Measurements from ENCODE around the gene UGT2B7. TPM values are rescaled to one million over a fixed set of nuclear protein-coding genes. Genes with fewer than 3 reads are reported as not detected.

UGT2B7 gene
- total and polyA plus RNA-seq, 4 donors = 0.14 to 13.5 (median 1.3) TPM

DNA sequence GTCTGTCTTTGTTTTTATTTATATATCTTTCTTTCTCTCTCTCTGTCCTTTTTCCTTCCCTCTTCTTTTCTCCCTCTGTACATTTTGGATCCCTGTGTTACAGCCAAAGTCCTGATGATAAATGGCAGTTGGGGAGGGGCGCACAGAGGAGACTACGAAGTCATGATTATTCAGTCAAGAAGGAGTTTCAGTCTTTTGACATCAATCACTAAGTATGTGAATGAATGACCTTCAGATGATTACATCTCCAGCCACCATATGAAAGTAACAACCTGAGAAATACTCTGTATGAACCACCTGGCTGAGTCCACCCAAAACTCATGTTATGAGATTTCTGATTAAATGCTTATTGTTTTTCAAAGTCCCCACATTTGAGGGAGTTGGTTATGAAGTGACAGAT is 45.0 kb downstream of the UGT2B7 start:
- DNase-seq (no peak), ATAC-seq (ENCODE audit: insufficient read depth, low FRiP score) (no peak)
- TF ChIP-seq, protein P1, sequence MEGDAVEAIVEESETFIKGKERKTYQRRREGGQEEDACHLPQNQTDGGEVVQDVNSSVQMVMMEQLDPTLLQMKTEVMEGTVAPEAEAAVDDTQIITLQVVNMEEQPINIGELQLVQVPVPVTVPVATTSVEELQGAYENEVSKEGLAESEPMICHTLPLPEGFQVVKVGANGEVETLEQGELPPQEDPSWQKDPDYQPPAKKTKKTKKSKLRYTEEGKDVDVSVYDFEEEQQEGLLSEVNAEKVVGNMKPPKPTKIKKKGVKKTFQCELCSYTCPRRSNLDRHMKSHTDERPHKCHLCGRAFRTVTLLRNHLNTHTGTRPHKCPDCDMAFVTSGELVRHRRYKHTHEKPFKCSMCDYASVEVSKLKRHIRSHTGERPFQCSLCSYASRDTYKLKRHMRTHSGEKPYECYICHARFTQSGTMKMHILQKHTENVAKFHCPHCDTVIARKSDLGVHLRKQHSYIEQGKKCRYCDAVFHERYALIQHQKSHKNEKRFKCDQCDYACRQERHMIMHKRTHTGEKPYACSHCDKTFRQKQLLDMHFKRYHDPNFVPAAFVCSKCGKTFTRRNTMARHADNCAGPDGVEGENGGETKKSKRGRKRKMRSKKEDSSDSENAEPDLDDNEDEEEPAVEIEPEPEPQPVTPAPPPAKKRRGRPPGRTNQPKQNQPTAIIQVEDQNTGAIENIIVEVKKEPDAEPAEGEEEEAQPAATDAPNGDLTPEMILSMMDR (IDR thresholded peaks at IDR 0.05; ENCODE audit: control extremely low read depth, extremely low read depth) = no peak
- Histone ChIP-seq H3K9me3 (ENCODE audit: control insufficient read depth in 4 of 4, insufficient read depth in 3 of 4, low read length in 3 of 4) (no peaks in the 10 kb centered on the region), H3K27ac (ENCODE audit: low read depth in 1 of 2, low read length in 1 of 2) (no peak overlapping the region), H3K4me3 (no peak overlapping the region), H3K27me3 (ENCODE audit: control insufficient read depth in 3 of 3, insufficient read depth in 3 of 3, low read length in 2 of 3) (no peaks in the 10 kb centered on the region), H3K9ac (ENCODE audit: insufficient read depth in 1 of 2, low read length in 2 of 2) (no peak overlapping the region), H3K36me3 (ENCODE audit: control insufficient read depth in 4 of 4, insufficient read depth in 4 of 4, low read length in 4 of 4) (no peaks in the 10 kb centered on the region), H3K4me1 (ENCODE audit: control insufficient read depth in 5 of 5, insufficient read depth in 5 of 5, low read length in 5 of 5) (no peaks in the 10 kb centered on the region)
- 63 to 81% methylated on average over 2 of the region's 2 CpGs for WGBS, 2 donors

DNA sequence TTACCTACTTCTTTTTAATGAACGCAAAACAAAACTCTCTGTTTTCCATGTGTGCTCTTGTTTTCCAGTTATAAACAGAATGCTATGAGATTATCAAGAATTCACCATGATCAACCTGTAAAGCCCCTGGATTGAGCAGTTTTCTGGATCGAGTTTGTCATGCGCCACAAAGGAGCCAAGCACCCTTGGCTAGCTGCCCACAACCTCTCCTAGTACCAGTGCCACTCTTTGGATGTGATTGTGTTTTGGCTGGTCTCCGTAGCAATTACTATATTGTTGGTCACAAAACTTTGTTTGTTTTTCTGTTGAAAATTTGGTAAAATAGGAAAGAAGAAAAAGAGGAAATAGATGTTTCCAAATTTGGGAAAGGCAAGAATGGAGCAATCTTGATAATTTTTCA is 51.1 kb downstream of the UGT2B7 start:
- Histone ChIP-seq H3K27ac (ENCODE audit: low read depth in 1 of 2, low read length in 1 of 2) (no peak overlapping the region), H3K27me3 (ENCODE audit: control insufficient read depth in 3 of 3, insufficient read depth in 3 of 3, low read length in 2 of 3) (no peaks in the 10 kb centered on the region), H3K9ac (ENCODE audit: insufficient read depth in 1 of 2, low read length in 2 of 2) (no peak overlapping the region), H3K9me3 (ENCODE audit: control insufficient read depth in 4 of 4, insufficient read depth in 3 of 4, low read length in 3 of 4) (no peaks in the 10 kb centered on the region), H3K4me3 (no peak overlapping the region), H3K36me3 (ENCODE audit: control insufficient read depth in 4 of 4, insufficient read depth in 4 of 4, low read length in 4 of 4) (no peaks in the 10 kb centered on the region), H3K4me1 (ENCODE audit: control insufficient read depth in 5 of 5, insufficient read depth in 5 of 5, low read length in 5 of 5) (no peaks in the 10 kb centered on the region)
- WGBS, 2 donors = 73 to 76% methylated on average over 4 of the region's 4 CpGs
- DNase-seq = no peak
- no peak for ATAC-seq (ENCODE audit: insufficient read depth, low FRiP score)
- TF ChIP-seq, protein P1 (IDR thresholded peaks at IDR 0.05; ENCODE audit: control extremely low read depth, extremely low read depth) = no peak

DNA sequence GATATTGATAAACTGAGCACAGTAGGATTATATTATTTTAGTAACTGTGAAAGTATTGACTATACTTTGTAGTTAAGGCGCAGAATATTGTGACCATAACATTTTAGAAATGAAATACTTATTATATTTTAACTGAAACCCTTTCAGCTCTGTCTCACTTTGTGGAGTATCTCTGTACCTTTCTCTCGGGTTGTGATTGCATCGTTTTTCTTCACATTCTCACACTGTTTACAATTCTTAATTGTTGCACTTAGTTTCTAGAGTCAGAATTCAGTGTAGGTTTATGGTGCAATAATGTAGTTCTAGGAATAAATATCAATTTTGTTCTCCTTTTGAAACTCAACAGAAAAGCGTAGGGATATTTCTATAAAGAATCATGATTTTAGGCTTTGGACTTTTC is 57.7 kb downstream of the UGT2B7 start:
- 80 to 85% methylated on average over 4 of the region's 4 CpGs for WGBS, 2 donors

DNA sequence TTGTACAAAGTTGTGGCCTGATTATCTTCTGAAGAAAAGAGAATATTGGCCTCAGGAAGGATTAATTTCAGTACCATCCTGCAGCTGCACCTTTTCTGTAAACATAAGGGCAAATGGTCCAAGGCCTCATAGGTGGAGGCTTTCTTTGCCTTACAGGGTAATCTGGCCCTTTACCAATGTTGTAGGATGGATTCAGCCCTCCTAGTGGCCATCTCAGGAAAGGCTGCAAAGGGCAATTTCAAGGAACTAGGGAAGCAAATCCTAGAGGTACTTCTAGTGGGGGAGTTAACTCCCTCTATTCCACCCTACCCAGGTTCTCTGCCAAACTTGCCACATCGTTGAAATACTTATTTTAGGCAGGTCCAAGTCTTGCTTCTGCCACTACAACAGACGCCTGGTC is 60.6 kb downstream of the UGT2B7 start:
- Histone ChIP-seq H3K9ac (ENCODE audit: insufficient read depth in 1 of 2, low read length in 2 of 2) (no peak overlapping the region), H3K27me3 (ENCODE audit: control insufficient read depth in 3 of 3, insufficient read depth in 3 of 3, low read length in 2 of 3) (no peaks in the 10 kb centered on the region), H3K4me1 (ENCODE audit: control insufficient read depth in 5 of 5, insufficient read depth in 5 of 5, low read length in 5 of 5) (no peaks in the 10 kb centered on the region), H3K27ac (ENCODE audit: low read depth in 1 of 2, low read length in 1 of 2) (no peak overlapping the region), H3K36me3 (ENCODE audit: control insufficient read depth in 4 of 4, insufficient read depth in 4 of 4, low read length in 4 of 4) (no peaks in the 10 kb centered on the region), H3K4me3 (no peak overlapping the region), H3K9me3 (ENCODE audit: control insufficient read depth in 4 of 4, insufficient read depth in 3 of 4, low read length in 3 of 4) (no peaks in the 10 kb centered on the region)
- DNase-seq = no peak
- WGBS, 2 donors = 77 to 89% methylated on average over 2 of the region's 2 CpGs
- no peak for ATAC-seq (ENCODE audit: insufficient read depth, low FRiP score)
- TF ChIP-seq, protein P1 (IDR thresholded peaks at IDR 0.05; ENCODE audit: control extremely low read depth, extremely low read depth) = no peak

More for the DNA sequence above, 57.7 kb downstream of the UGT2B7 start:
- no peaks in the 10 kb centered on the region for H3K9me3 ChIP-seq (ENCODE audit: control insufficient read depth in 4 of 4, insufficient read depth in 3 of 4, low read length in 3 of 4)
- no peaks in the 10 kb centered on the region for H3K4me1 ChIP-seq (ENCODE audit: control insufficient read depth in 5 of 5, insufficient read depth in 5 of 5, low read length in 5 of 5)
- TF ChIP-seq, protein P1 (IDR thresholded peaks at IDR 0.05; ENCODE audit: control extremely low read depth, extremely low read depth) = no peak
- H3K4me3 ChIP-seq = no peak overlapping the region
- H3K27me3 ChIP-seq (ENCODE audit: control insufficient read depth in 3 of 3, insufficient read depth in 3 of 3, low read length in 2 of 3) = no peaks in the 10 kb centered on the region
- no peak for ATAC-seq (ENCODE audit: insufficient read depth, low FRiP score)
- no peak for DNase-seq
- H3K9ac ChIP-seq (ENCODE audit: insufficient read depth in 1 of 2, low read length in 2 of 2) = no peak overlapping the region
- H3K36me3 ChIP-seq (ENCODE audit: control insufficient read depth in 4 of 4, insufficient read depth in 4 of 4, low read length in 4 of 4) = no peaks in the 10 kb centered on the region
- H3K27ac ChIP-seq (ENCODE audit: low read depth in 1 of 2, low read length in 1 of 2) = no peak overlapping the region
